SK-N-SH treated with all-trans-retinoic acid at 6 μM for 48 hours (cell line): ENCODE results near the gene HSPB7.

Experiments used
- ATAC-seq: fragments of 200-7000 bp; cut with Tn5 transposase; 3 replicates; pipeline ENCODE4 v1.9.1; 2020; ENCODE audit warnings: mild to moderate bottlenecking, moderate library complexity
- ARNTL ChIP-seq: fragments of 450-650 bp; formaldehyde crosslinking; IDR thresholded peaks from 2 replicates; pipeline ENCODE4 v1.5.0; 2020; ENCODE audit warnings: low read depth, mild to moderate bottlenecking, moderate library complexity, borderline replicate concordance
- BACH2 ChIP-seq: fragments of 250-450 bp; sonication (Bioruptor Pico); IDR thresholded peaks from 2 replicates; pipeline ENCODE4 v1.9.0; 2021; ENCODE audit warnings: mild to moderate bottlenecking, borderline replicate concordance
- CSDC2 ChIP-seq: fragments of 250-450 bp; sonication (Bioruptor Pico); IDR thresholded peaks from 2 replicates; pipeline ENCODE4 v1.5.0; 2020; ENCODE audit warnings: mild to moderate bottlenecking, moderate library complexity
- GLIS3 ChIP-seq: fragments of 250-450 bp; sonication (Bioruptor Pico); IDR thresholded peaks from 2 replicates; pipeline ENCODE4 v1.5.0; 2020; ENCODE audit warnings: mild to moderate bottlenecking, moderate library complexity
- ISL1 ChIP-seq: fragments of 250-450 bp; sonication (Bioruptor Pico); IDR thresholded peaks from 2 replicates; pipeline ENCODE4 v2.1.2; 2022; ENCODE audit warnings: mild to moderate bottlenecking, moderate library complexity
- OSR1 ChIP-seq: fragments of 250-450 bp; sonication (Bioruptor Pico); IDR thresholded peaks from 2 replicates; pipeline ENCODE4 v1.8.0; 2022; ENCODE audit warnings: moderate library complexity, mild to moderate bottlenecking, inconsistent platforms
- PPARA ChIP-seq: fragments of 250-450 bp; sonication (Bioruptor Pico); IDR thresholded peaks from 2 replicates; pipeline ENCODE4 v1.5.0; 2020; ENCODE audit warnings: mild to moderate bottlenecking, borderline replicate concordance
- RARB ChIP-seq: fragments of 250-450 bp; sonication (Bioruptor Pico); IDR thresholded peaks from 2 replicates; pipeline ENCODE4 v1.8.0; 2021; ENCODE audit warnings: mild to moderate bottlenecking, moderate library complexity
- SNAI2 ChIP-seq: fragments of 250-450 bp; sonication (Bioruptor Pico); IDR thresholded peaks from 2 replicates; pipeline ENCODE4 v1.5.0; 2020; ENCODE audit warnings: mild to moderate bottlenecking, moderate library complexity
- TCF4 ChIP-seq: fragments of 250-450 bp; sonication (Bioruptor Pico); IDR thresholded peaks from 2 replicates; pipeline ENCODE4 v1.8.0; 2021; ENCODE audit warnings: mild to moderate bottlenecking, moderate library complexity, borderline replicate concordance
- TOX ChIP-seq: fragments of 250-450 bp; sonication (Bioruptor Pico); IDR thresholded peaks from 2 replicates; pipeline ENCODE4 v1.8.0; 2021; ENCODE audit warnings: mild to moderate bottlenecking, moderate library complexity, borderline replicate concordance
- ZC3H10 ChIP-seq: fragments of 250-450 bp; sonication (Bioruptor Pico); IDR thresholded peaks from 2 replicates; pipeline ENCODE4 v1.5.1; 2021; ENCODE audit warnings: mild to moderate bottlenecking, moderate library complexity
- ZFP30 ChIP-seq: fragments of 450-650 bp; formaldehyde crosslinking; IDR thresholded peaks from 2 replicates; pipeline ENCODE4 v1.5.0; 2022; ENCODE audit warnings: mild to moderate bottlenecking, moderate library complexity
- ZNF565 ChIP-seq: fragments of 450-650 bp; formaldehyde crosslinking; conservative IDR thresholded peaks from 2 replicates; pipeline ENCODE4 v1.5.0; 2020; ENCODE audit warnings: low read depth, mild to moderate bottlenecking, moderate library complexity
- ZNF70 ChIP-seq: fragments of 450-650 bp; formaldehyde crosslinking; IDR thresholded peaks from 2 replicates; pipeline ENCODE4 v1.5.0; 2020; ENCODE audit warnings: mild to moderate bottlenecking, moderate library complexity
- ZNF8 ChIP-seq: fragments of 450-650 bp; formaldehyde crosslinking; IDR thresholded peaks from 2 replicates; pipeline ENCODE4 v1.5.0; 2020; ENCODE audit warnings: mild to moderate bottlenecking, moderate library complexity
- TF ChIP-seq, protein P1 (sequence below): fragments of 250-450 bp; sonication (Bioruptor Pico); IDR thresholded peaks from 2 replicates; pipeline ENCODE4 v1.8.0; 2021; ENCODE audit warnings: low read depth, mild to moderate bottlenecking, moderate library complexity, borderline replicate concordance
- TF ChIP-seq, protein P2 (sequence below): fragments of 250-450 bp; sonication (Bioruptor Pico); IDR thresholded peaks from 2 replicates; pipeline ENCODE4 v1.8.0; 2020; ENCODE audit warnings: mild to moderate bottlenecking, moderate library complexity, borderline replicate concordance
- TF ChIP-seq, protein P3 (sequence below): fragments of 250-450 bp; sonication (Bioruptor Pico); IDR thresholded peaks from 2 replicates; pipeline ENCODE4 v1.5.1; 2021; ENCODE audit warnings: mild to moderate bottlenecking, moderate library complexity
- TF ChIP-seq, protein P4 (sequence below): fragments of 250-450 bp; sonication (Bioruptor Pico); IDR thresholded peaks from 2 replicates; pipeline ENCODE4 v1.5.1; 2020; ENCODE audit warnings: low read depth, mild to moderate bottlenecking, moderate library complexity
- TF ChIP-seq, protein P5 (sequence below): fragments of 250-450 bp; sonication (Bioruptor Pico); IDR thresholded peaks from 2 replicates; pipeline ENCODE4 v1.5.0; 2020; ENCODE audit warnings: mild to moderate bottlenecking, moderate library complexity

The HSPB7 gene

DNA sequence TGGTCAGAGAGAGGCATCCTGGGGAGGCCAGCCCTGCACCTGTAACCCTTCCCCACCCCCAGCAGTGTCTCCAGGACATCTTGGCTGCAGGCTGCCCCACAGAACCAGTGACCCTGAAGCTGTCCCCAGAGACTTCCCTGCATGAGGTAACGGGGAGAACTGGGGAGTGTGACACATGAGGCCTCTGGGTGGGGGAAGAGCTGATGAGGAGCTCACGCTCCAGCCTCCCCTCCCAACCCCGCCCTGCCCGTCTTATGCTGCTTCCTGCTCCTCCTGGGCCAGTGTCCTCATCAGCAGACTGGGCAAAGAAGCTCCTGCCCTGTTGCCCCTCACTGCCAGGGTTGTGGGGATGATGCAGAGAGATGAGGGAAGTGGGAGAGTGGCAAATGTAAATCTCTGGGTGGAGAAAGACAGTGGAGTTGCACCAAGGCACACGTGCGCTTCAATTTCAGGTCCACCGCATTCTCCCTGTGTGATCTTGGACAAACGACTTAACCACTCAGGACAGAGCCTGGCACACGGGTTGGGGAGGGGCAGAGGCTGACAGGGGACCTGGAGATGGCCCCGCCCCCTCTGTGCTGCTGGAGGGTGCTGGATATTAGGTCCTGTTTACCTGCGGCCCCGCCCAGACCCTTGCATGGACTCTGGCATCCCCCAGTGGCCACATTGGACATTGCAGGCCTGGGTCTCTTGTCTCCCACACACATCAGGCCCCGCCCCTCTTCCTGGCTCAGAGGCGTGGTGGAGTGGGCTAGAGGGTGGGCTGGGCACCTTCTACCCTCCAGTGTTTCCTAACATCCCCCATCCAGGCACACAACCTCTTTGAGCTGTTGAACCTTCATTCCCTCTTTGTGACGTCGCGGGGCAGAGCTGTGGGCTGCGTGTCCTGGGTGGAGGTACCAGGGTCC is 38.0 kb upstream of the HSPB7 start (continued):
- TF ChIP-seq ZNF70, result no peak
- TF ChIP-seq, protein P1, sequence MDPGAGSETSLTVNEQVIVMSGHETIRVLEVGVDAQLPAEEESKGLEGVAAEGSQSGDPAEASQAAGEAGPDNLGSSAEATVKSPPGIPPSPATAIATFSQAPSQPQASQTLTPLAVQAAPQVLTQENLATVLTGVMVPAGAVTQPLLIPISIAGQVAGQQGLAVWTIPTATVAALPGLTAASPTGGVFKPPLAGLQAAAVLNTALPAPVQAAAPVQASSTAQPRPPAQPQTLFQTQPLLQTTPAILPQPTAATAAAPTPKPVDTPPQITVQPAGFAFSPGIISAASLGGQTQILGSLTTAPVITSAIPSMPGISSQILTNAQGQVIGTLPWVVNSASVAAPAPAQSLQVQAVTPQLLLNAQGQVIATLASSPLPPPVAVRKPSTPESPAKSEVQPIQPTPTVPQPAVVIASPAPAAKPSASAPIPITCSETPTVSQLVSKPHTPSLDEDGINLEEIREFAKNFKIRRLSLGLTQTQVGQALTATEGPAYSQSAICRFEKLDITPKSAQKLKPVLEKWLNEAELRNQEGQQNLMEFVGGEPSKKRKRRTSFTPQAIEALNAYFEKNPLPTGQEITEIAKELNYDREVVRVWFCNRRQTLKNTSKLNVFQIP (CRISPR knock-in tag), result no peak

DNA sequence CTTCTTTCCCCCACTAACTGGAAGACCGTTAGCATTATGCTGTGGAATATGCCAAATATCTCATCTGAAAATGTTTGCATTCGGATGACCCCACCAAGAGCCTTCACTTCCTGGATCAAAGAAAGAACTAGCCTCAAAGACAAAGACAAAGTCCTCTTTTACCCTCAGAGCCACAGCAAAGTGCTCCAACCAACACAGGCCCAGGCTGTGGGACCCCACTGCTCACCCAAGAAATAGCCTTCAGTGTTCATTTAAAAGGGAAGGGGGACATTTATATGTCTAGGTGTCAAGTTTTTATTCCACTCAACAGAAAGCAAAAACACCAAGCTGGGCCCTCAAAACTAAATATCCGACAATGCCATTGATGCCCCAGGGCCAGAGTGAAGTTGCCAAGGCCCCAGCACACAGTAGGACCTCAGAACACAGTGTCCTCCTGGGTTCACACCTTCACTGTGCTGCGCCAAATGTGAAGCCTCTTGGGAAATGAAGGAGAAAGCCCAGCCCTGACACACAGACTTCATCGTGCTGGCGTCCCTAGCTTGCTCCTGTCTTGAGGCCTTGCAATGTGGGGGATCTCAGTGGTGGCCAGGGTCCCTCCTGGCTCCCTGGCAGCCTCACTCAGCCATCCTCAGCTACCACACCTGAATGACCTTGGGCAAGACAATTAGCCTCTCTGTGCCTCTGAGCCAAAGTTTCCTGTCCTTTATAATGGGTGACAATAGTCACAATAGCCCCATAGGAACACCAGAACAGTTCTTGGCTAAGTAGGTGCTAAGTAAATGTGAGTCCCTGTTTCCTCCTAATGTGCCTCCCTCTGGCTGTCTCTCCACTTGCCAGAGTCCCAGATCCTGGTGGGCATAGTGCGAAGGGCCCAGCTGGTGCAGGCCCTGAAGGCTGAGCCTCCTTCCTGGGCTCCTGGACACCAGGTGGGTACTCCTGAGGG is 37.0 kb upstream of the HSPB7 start:
- no peak for ATAC-seq
- TF ChIP-seq BACH2 (CRISPR knock-in tag) (no peak), OSR1 (CRISPR knock-in tag) (no peak), ZNF70 (no peak), CSDC2 (CRISPR knock-in tag) (no peak), SNAI2 (no peak), ZC3H10 (CRISPR knock-in tag) (no peak), PPARA (no peak), TOX (CRISPR knock-in tag) (no peak), ZNF8 (CRISPR knock-in tag) (no peak), RARB (CRISPR knock-in tag) (no peak), TCF4 (CRISPR knock-in tag) (no peak), GLIS3 (no peak), ARNTL (CRISPR knock-in tag) (no peak)
- TF ChIP-seq, protein P2, sequence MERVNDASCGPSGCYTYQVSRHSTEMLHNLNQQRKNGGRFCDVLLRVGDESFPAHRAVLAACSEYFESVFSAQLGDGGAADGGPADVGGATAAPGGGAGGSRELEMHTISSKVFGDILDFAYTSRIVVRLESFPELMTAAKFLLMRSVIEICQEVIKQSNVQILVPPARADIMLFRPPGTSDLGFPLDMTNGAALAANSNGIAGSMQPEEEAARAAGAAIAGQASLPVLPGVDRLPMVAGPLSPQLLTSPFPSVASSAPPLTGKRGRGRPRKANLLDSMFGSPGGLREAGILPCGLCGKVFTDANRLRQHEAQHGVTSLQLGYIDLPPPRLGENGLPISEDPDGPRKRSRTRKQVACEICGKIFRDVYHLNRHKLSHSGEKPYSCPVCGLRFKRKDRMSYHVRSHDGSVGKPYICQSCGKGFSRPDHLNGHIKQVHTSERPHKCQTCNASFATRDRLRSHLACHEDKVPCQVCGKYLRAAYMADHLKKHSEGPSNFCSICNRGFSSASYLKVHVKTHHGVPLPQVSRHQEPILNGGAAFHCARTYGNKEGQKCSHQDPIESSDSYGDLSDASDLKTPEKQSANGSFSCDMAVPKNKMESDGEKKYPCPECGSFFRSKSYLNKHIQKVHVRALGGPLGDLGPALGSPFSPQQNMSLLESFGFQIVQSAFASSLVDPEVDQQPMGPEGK (CRISPR knock-in tag), result no peak
- TF ChIP-seq, protein P1 (CRISPR knock-in tag), result no peak
- TF ChIP-seq, protein P3, sequence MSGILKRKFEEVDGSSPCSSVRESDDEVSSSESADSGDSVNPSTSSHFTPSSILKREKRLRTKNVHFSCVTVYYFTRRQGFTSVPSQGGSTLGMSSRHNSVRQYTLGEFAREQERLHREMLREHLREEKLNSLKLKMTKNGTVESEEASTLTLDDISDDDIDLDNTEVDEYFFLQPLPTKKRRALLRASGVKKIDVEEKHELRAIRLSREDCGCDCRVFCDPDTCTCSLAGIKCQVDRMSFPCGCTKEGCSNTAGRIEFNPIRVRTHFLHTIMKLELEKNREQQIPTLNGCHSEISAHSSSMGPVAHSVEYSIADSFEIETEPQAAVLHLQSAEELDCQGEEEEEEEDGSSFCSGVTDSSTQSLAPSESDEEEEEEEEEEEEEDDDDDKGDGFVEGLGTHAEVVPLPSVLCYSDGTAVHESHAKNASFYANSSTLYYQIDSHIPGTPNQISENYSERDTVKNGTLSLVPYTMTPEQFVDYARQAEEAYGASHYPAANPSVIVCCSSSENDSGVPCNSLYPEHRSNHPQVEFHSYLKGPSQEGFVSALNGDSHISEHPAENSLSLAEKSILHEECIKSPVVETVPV (CRISPR knock-in tag), result no peak
- TF ChIP-seq, protein P4, sequence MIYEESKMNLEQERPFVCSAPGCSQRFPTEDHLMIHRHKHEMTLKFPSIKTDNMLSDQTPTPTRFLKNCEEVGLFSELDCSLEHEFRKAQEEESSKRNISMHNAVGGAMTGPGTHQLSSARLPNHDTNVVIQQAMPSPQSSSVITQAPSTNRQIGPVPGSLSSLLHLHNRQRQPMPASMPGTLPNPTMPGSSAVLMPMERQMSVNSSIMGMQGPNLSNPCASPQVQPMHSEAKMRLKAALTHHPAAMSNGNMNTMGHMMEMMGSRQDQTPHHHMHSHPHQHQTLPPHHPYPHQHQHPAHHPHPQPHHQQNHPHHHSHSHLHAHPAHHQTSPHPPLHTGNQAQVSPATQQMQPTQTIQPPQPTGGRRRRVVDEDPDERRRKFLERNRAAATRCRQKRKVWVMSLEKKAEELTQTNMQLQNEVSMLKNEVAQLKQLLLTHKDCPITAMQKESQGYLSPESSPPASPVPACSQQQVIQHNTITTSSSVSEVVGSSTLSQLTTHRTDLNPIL (CRISPR knock-in tag), result no peak
- TF ChIP-seq, all 23 proteins: peak for 0

DNA sequence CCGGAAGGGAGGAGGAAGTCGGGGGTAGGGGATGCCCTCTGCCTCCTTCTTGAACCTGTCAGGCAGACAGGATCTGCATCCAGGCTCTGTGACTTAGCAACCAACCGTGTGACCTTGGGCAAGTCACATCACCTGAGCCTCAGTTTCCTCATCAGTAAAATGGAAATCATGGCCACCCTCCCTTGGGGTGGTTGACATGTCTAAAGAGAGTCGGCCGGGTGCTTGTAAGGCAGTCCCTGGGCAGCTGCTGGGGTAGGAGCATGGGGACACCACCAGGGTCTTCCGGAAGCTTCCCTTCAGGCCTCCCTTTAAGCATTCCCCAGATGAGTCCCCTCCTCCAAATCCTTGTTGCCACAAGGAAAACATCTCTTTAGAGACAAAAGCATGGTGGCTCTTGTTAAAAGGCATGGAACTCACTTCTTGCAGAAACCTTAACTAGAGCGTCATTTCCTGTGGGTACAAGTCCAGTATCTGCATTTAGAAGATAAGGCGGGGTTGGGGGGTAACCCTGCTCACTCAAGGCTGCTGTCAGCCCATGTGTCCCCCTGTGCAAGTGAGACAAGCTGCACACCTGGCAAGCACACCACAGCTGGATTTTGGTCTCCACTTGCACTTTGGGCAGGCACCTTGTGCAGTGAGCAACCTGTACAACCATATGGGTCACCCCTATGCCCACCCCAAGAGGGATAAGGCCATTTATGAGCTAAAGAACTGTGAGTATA is 36.1 kb upstream of the HSPB7 start:
- no peak for ATAC-seq
- TF ChIP-seq, protein P3 (CRISPR knock-in tag), result no peak
- no peak for TF ChIP-seq ISL1 (CRISPR knock-in tag)
- TF ChIP-seq, protein P5, sequence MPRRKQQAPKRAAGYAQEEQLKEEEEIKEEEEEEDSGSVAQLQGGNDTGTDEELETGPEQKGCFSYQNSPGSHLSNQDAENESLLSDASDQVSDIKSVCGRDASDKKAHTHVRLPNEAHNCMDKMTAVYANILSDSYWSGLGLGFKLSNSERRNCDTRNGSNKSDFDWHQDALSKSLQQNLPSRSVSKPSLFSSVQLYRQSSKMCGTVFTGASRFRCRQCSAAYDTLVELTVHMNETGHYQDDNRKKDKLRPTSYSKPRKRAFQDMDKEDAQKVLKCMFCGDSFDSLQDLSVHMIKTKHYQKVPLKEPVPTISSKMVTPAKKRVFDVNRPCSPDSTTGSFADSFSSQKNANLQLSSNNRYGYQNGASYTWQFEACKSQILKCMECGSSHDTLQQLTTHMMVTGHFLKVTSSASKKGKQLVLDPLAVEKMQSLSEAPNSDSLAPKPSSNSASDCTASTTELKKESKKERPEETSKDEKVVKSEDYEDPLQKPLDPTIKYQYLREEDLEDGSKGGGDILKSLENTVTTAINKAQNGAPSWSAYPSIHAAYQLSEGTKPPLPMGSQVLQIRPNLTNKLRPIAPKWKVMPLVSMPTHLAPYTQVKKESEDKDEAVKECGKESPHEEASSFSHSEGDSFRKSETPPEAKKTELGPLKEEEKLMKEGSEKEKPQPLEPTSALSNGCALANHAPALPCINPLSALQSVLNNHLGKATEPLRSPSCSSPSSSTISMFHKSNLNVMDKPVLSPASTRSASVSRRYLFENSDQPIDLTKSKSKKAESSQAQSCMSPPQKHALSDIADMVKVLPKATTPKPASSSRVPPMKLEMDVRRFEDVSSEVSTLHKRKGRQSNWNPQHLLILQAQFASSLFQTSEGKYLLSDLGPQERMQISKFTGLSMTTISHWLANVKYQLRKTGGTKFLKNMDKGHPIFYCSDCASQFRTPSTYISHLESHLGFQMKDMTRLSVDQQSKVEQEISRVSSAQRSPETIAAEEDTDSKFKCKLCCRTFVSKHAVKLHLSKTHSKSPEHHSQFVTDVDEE (CRISPR knock-in tag), result no peak
- TF ChIP-seq ZFP30 (CRISPR knock-in tag), result no peak
- no peak for TF ChIP-seq CSDC2 (CRISPR knock-in tag)
- no peak for TF ChIP-seq TOX (CRISPR knock-in tag)
- TF ChIP-seq TCF4 (CRISPR knock-in tag), result no peak
- TF ChIP-seq PPARA, result no peak
- TF ChIP-seq BACH2 (CRISPR knock-in tag), result no peak
- no peak for TF ChIP-seq ZNF565 (CRISPR knock-in tag)
- TF ChIP-seq ZC3H10 (CRISPR knock-in tag), result no peak
- TF ChIP-seq GLIS3, result no peak
